Astrocyte (in vitro differentiated cells and primary cell): Measurements from ENCODE around the gene CBLN3.

Experiments used
- CTCF ChIP-seq: IDR thresholded peaks from 2 replicates; pipeline ENCODE4 v1.5.1; 2011; ENCODE audit warnings: low read depth, mild to moderate bottlenecking, inconsistent platforms, low read length, moderate library complexity; ENCODE audit not compliant: insufficient read depth
- EZH2 ChIP-seq: IDR thresholded peaks from 2 replicates; pipeline ENCODE4 v1.6.1; 2012; ENCODE audit warnings: mild to moderate bottlenecking, low read length, inconsistent platforms; ENCODE audit not compliant: insufficient read depth

GRCh38 chr14:24441485-24441884 lies 12.0 kb upstream of the CBLN3 start:
- no peak for TF ChIP-seq CTCF
- no peak for TF ChIP-seq EZH2
